Muscle layer of colon (tissue), 2 donors: ENCODE data around the gene DIP2C.

Experiments used
- H3K27ac ChIP-seq: one replicate; pipeline ENCODE4 v1.7.0; 2013; ENCODE audit warnings: low read depth, mild to moderate bottlenecking, low read length, moderate library complexity
- H3K27me3 ChIP-seq, 2 donors: one replicate each; pipeline ENCODE4 v1.7.0; 2013; ENCODE audit warnings: low read length in 2 of 2, mild to moderate bottlenecking in 2 of 2; ENCODE audit not compliant: insufficient read depth in 2 of 2, control insufficient read depth in 1 of 2
- H3K36me3 ChIP-seq: one replicate; pipeline ENCODE4 v1.7.0; 2013; ENCODE audit warnings: mild to moderate bottlenecking, low read length; ENCODE audit not compliant: insufficient read depth
- H3K4me1 ChIP-seq: one replicate; pipeline ENCODE4 v1.7.0; 2013; ENCODE audit warnings: mild to moderate bottlenecking, low read length; ENCODE audit not compliant: insufficient read depth
- H3K4me3 ChIP-seq, 2 donors: one replicate each; pipeline ENCODE4 v1.7.0; 2013; ENCODE audit warnings: low read length in 2 of 2, low read depth in 1 of 2, mild to moderate bottlenecking in 1 of 2, moderate library complexity in 1 of 2
- H3K9ac ChIP-seq: one replicate; pipeline ENCODE4 v1.7.0; 2013; ENCODE audit warnings: low read length
- H3K9me3 ChIP-seq: one replicate; pipeline ENCODE4 v1.7.0; 2013; ENCODE audit warnings: mild to moderate bottlenecking, low read length
- donor health status: abdominal sarcoma.
- donor health status: Adenocarcinoma of cecum.

The DIP2C gene

GRCh38 chr10:581776-582330, 107.6 kb downstream of the DIP2C start:
- Histone ChIP-seq H3K9ac (no peak overlapping the region), H3K4me1 (peaks cover 25% of the 10 kb centered on the region), H3K27ac (no peak overlapping the region), H3K27me3 (no peaks in the 10 kb centered on the region), H3K36me3 (no peaks in the 10 kb centered on the region), H3K4me3 (no peak overlapping the region), H3K9me3 (no peaks in the 10 kb centered on the region)

- H3K27ac ChIP-seq, result no peak overlapping the region
- H3K4me1 ChIP-seq, result peaks cover 27% of the 10 kb centered on the region
- H3K4me3 ChIP-seq, result no peak overlapping the region
- H3K36me3 ChIP-seq, result no peaks in the 10 kb centered on the region
- H3K9ac ChIP-seq, result no peak overlapping the region
- H3K27me3 ChIP-seq, result no peaks in the 10 kb centered on the region
- H3K9me3 ChIP-seq, result no peaks in the 10 kb centered on the region
Measured at GRCh38 chr10:580778-581177, 108.7 kb downstream of the DIP2C start.

GRCh38 chr10:576130-576465, 113.4 kb downstream of the DIP2C start:
- Histone ChIP-seq H3K9ac (no peak overlapping the region), H3K27ac (no peak overlapping the region), H3K4me1 (peaks cover 48% of the 10 kb centered on the region)

GRCh38 chr10:575402-576129, 113.9 kb downstream of the DIP2C start:
- H3K9me3 ChIP-seq, result no peaks in the 10 kb centered on the region
- no peak overlapping the region for H3K4me3 ChIP-seq
- H3K4me1 ChIP-seq, result peaks cover 53% of the 10 kb centered on the region
- H3K27ac ChIP-seq, result no peak overlapping the region
- no peaks in the 10 kb centered on the region for H3K36me3 ChIP-seq
- H3K27me3 ChIP-seq, result no peaks in the 10 kb centered on the region
- H3K9ac ChIP-seq, result no peak overlapping the region

More at GRCh38 chr10:576130-576465, 113.4 kb downstream of the DIP2C start:
- Histone ChIP-seq H3K36me3 (no peaks in the 10 kb centered on the region), H3K9me3 (no peaks in the 10 kb centered on the region), H3K27me3 (no peaks in the 10 kb centered on the region), H3K4me3 (no peak overlapping the region)

GRCh38 chr10:572696-573095, 116.8 kb downstream of the DIP2C start:
- Histone ChIP-seq H3K27me3 (no peaks in the 10 kb centered on the region), H3K4me3 (no peak overlapping the region), H3K9ac (no peak overlapping the region), H3K36me3 (no peaks in the 10 kb centered on the region), H3K4me1 (peaks cover 60% of the 10 kb centered on the region), H3K9me3 (no peaks in the 10 kb centered on the region), H3K27ac (no peak overlapping the region)

- Histone ChIP-seq H3K4me1 (peaks cover 64% of the 10 kb centered on the region), H3K4me3 (peak overlapping the region; percentile 5 to 36), H3K27ac (peak overlapping the region; percentile 81)
Measured at GRCh38 chr10:571688-572451, 117.6 kb downstream of the DIP2C start.

GRCh38 chr10:571166-571565, 118.3 kb downstream of the DIP2C start:
- Histone ChIP-seq H3K36me3 (no peaks in the 10 kb centered on the region), H3K27ac (peak overlapping the region; percentile 81), H3K27me3 (no peaks in the 10 kb centered on the region), H3K9ac (no peak overlapping the region), H3K4me3 (peak overlapping the region; percentile 5 to 36), H3K4me1 (peaks cover 64% of the 10 kb centered on the region), H3K9me3 (no peaks in the 10 kb centered on the region)

More at GRCh38 chr10:571688-572451, 117.6 kb downstream of the DIP2C start:
- Histone ChIP-seq H3K27me3 (no peaks in the 10 kb centered on the region), H3K36me3 (no peaks in the 10 kb centered on the region), H3K9ac (no peak overlapping the region), H3K9me3 (no peaks in the 10 kb centered on the region)

GRCh38 chr10:570628-571163, 118.8 kb downstream of the DIP2C start:
- H3K4me1 ChIP-seq, result peaks cover 63% of the 10 kb centered on the region
- no peak overlapping the region for H3K9ac ChIP-seq
- H3K4me3 ChIP-seq, result peak overlapping the region in 1 of 2 donors; percentile 36
- no peaks in the 10 kb centered on the region for H3K27me3 ChIP-seq
- H3K36me3 ChIP-seq, result no peaks in the 10 kb centered on the region
- no peaks in the 10 kb centered on the region for H3K9me3 ChIP-seq
- H3K27ac ChIP-seq, result peak overlapping the region; percentile 81

GRCh38 chr10:569961-570627, 119.4 kb downstream of the DIP2C start:
- H3K27ac ChIP-seq, result peak overlapping the region; percentile 81
- H3K4me3 ChIP-seq, result peak overlapping the region in 1 of 2 donors; percentile 36
- peaks cover 63% of the 10 kb centered on the region for H3K4me1 ChIP-seq
- H3K9me3 ChIP-seq, result no peaks in the 10 kb centered on the region
- no peaks in the 10 kb centered on the region for H3K27me3 ChIP-seq
- H3K9ac ChIP-seq, result no peak overlapping the region
- H3K36me3 ChIP-seq, result no peaks in the 10 kb centered on the region

- no peaks in the 10 kb centered on the region for H3K36me3 ChIP-seq
- H3K27ac ChIP-seq, result no peak overlapping the region
- H3K4me3 ChIP-seq, result no peak overlapping the region
- no peaks in the 10 kb centered on the region for H3K27me3 ChIP-seq
- H3K4me1 ChIP-seq, result peaks cover 62% of the 10 kb centered on the region
- H3K9me3 ChIP-seq, result no peaks in the 10 kb centered on the region
- no peak overlapping the region for H3K9ac ChIP-seq
Measured at GRCh38 chr10:568848-569247, 120.6 kb downstream of the DIP2C start.

- Histone ChIP-seq H3K9me3 (no peaks in the 10 kb centered on the region), H3K36me3 (no peaks in the 10 kb centered on the region), H3K4me3 (no peak overlapping the region), H3K4me1 (peaks cover 66% of the 10 kb centered on the region), H3K27ac (no peak overlapping the region), H3K27me3 (no peaks in the 10 kb centered on the region), H3K9ac (no peak overlapping the region)
Measured at GRCh38 chr10:567869-568268, 121.6 kb downstream of the DIP2C start.
